ENCODE measurements around the gene OR13C9.
"Not testable (repeated sequence)": the region's sequence is repeated elsewhere in the genome, so short reads cannot be mapped to it uniquely, and the experiment has no call there.

Gene OR13C9, protein sequence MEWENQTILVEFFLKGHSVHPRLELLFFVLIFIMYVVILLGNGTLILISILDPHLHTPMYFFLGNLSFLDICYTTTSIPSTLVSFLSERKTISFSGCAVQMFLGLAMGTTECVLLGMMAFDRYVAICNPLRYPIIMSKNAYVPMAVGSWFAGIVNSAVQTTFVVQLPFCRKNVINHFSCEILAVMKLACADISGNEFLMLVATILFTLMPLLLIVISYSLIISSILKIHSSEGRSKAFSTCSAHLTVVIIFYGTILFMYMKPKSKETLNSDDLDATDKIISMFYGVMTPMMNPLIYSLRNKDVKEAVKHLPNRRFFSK

DNA sequence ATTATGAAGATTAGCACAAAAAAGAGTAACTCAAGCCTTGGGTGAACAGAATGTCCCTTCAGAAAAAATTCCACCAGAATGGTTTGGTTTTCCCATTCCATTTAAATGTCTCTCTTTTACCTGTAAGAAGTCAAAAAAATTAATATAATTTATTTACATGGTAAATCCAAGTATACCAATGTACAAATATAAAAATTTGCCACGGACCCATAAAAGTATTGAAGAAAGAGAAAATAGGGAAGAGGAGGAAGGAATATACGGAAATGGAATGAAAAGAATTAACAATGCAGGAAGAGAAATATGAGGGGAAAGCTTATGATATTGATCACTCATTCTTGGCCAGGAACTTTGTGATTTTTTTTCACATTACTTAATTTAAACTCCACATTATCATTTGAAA lies at the start of gene OR13C9:
TSS of gene OR13C9 (minus strand) at position 101 of the 400 bp plus-strand sequence. CDS start at position 101, 0 bp downstream.
- TF ChIP-seq, protein P1, sequence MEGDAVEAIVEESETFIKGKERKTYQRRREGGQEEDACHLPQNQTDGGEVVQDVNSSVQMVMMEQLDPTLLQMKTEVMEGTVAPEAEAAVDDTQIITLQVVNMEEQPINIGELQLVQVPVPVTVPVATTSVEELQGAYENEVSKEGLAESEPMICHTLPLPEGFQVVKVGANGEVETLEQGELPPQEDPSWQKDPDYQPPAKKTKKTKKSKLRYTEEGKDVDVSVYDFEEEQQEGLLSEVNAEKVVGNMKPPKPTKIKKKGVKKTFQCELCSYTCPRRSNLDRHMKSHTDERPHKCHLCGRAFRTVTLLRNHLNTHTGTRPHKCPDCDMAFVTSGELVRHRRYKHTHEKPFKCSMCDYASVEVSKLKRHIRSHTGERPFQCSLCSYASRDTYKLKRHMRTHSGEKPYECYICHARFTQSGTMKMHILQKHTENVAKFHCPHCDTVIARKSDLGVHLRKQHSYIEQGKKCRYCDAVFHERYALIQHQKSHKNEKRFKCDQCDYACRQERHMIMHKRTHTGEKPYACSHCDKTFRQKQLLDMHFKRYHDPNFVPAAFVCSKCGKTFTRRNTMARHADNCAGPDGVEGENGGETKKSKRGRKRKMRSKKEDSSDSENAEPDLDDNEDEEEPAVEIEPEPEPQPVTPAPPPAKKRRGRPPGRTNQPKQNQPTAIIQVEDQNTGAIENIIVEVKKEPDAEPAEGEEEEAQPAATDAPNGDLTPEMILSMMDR (IDR thresholded peaks at IDR 0.05; ENCODE audit: low read depth, low read length, missing control alignments), result no peak
- H3K27ac ChIP-seq, result no peak within 1 kb of the TSS
- no peak for DNase-seq
- H3K27me3 ChIP-seq (replicated peaks), result no peaks in the 10 kb centered on the region
- in situ Hi-C loops (cut with HindIII; ENCODE audit: low pct_ligation_motif_present, low sequenced_read_pairs), result no loop called here
- no peak within 1 kb of the TSS for H3K4me3 ChIP-seq (ENCODE audit: low read depth, low read length)
- no peaks in the 10 kb centered on the region for H3K36me3 ChIP-seq (replicated peaks)

DNA sequence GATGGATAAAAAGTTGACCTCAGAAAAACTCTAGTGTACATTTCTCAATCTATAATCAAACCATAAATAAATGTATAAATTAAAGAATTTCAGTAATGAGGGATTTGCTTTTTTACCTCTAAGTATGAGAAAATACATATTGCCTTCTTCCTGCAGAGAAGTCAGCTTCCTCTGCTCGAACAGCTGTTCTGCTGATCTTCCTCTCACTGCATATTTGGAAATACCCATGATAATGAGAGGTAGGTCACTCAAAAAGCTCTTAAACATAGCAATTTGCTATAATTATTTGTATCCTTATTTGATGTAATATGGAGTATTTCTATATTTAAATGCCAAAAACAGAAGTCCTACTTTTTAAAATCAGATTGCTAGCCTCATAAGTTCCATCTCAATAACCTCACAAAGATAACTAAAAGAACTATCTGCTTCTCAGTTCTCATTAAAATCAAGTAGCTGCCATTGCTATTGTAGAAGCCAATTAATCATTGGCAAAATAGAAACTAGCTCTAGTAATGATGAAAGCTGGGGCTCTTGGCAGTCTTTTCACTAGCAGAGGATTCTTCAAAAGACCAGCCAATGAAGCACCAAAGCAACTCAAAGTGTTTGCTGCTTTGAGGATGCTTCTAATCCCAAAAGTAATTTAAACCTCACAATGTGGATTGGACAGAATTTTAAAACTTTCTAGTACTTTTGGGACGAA lies 40.6 kb upstream of the OR13C9 start:
- in situ Hi-C loops (cut with HindIII; ENCODE audit: low pct_ligation_motif_present, low sequenced_read_pairs), result no loop called here
- TF ChIP-seq, protein P1 (IDR thresholded peaks at IDR 0.05; ENCODE audit: low read depth, low read length, missing control alignments), result no peak
- no peaks in the 10 kb centered on the region for H3K27me3 ChIP-seq (replicated peaks)
- H3K36me3 ChIP-seq (replicated peaks), result no peaks in the 10 kb centered on the region
- H3K27ac ChIP-seq, result no peak overlapping the region
- no peak for DNase-seq
- H3K4me3 ChIP-seq (ENCODE audit: low read depth, low read length), result no peak overlapping the region

GRCh38 chr9:104635456-104635855 lies 17.5 kb upstream of the OR13C9 start:
- Histone ChIP-seq H3K27ac (no peak overlapping the region), H3K36me3 (replicated peaks) (no peaks in the 10 kb centered on the region), H3K27me3 (replicated peaks) (no peaks in the 10 kb centered on the region), H3K4me3 (ENCODE audit: low read depth, low read length) (no peak overlapping the region)
- TF ChIP-seq, protein P1 (IDR thresholded peaks at IDR 0.05; ENCODE audit: low read depth, low read length, missing control alignments), result no peak
- DNase-seq, result no peak
- in situ Hi-C loops (cut with HindIII; ENCODE audit: low pct_ligation_motif_present, low sequenced_read_pairs), result no loop called here

DNA sequence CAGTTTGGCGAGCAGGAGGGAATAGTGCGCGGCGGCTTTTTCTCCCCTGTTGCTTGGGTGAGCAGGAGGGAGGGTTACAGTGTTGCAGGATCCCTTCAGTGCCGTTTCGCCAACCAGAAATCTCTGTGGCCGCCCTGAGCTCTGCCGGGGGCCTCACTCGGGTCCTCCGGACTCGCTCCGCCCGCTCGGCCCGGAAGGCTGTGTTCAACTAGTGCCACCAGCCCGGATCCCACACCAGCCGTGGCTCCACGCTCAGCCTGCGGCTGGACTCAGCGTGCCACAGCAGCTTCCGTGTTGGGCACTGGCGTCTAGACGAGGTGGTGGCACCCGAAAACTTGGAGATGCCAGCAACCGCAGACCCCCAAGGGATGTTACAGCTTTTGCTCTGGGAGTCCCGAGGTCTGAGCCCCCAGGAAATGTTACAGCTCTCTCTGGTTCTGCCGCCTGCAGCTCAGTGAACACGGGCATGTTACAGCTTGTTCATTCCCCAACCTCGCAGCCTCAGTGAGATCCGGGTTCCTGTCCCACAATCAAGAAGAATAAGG lies 16.0 kb upstream of the OR13C9 start:
- no peak for DNase-seq
- Histone ChIP-seq H3K27ac (no peak overlapping the region), H3K36me3 (replicated peaks) (no peaks in the 10 kb centered on the region), H3K4me3 (ENCODE audit: low read depth, low read length) (no peak overlapping the region), H3K27me3 (replicated peaks) (no peaks in the 10 kb centered on the region)
- TF ChIP-seq, protein P1 (IDR thresholded peaks at IDR 0.05; ENCODE audit: low read depth, low read length, missing control alignments), result no peak
- in situ Hi-C loops (cut with HindIII; ENCODE audit: low pct_ligation_motif_present, low sequenced_read_pairs), result no loop called here

GRCh38 chr9:104625964-104626363 lies 8.0 kb upstream of the OR13C9 start:
- H3K27ac ChIP-seq; H3K27me3 ChIP-seq (replicated peaks); H3K4me3 ChIP-seq (ENCODE audit: low read depth, low read length); DNase-seq; in situ Hi-C loops (cut with HindIII; ENCODE audit: low pct_ligation_motif_present, low sequenced_read_pairs); H3K36me3 ChIP-seq (replicated peaks): not testable (repeated sequence)

GRCh38 chr9:104617418-104617817 lies 586 bp downstream of the OR13C9 start:
- no peaks in the 10 kb centered on the region for H3K36me3 ChIP-seq (replicated peaks)
- no peak overlapping the region for H3K27ac ChIP-seq
- H3K27me3 ChIP-seq (replicated peaks), result no peaks in the 10 kb centered on the region
- in situ Hi-C loops (cut with HindIII; ENCODE audit: low pct_ligation_motif_present, low sequenced_read_pairs), result no loop called here
- no peak for DNase-seq
- no peak overlapping the region for H3K4me3 ChIP-seq (ENCODE audit: low read depth, low read length)
- TF ChIP-seq, protein P1 (IDR thresholded peaks at IDR 0.05; ENCODE audit: low read depth, low read length, missing control alignments), result no peak
